ENCODE results near the gene GUCA1C. TPM values are rescaled to one million over a fixed set of nuclear protein-coding genes. Genes with fewer than 3 reads are reported as not detected.

GUCA1C gene
- total RNA-seq, 1 experiment from 2014 or later: not detected

DNA sequence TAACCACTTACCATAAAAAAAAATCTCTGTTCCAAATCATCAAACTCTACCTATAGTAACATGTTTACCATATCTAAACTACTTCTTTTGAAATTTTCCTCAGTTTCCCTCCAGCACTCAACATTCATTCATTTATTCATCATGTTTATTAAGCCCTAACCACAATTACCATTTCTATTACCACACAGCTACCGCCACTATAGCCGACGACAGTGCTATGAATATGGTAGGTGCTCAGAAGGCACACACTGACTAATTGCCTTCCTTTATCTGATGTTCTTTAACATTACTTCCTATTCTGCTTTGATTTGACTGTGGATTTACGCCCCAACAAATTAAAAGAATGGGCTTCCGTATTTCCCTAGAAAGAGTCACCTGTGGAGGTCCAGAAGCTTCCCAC, 43.9 kb downstream of the GUCA1C start:
- DNase-seq (ENCODE audit: low read depth): no peak

DNA sequence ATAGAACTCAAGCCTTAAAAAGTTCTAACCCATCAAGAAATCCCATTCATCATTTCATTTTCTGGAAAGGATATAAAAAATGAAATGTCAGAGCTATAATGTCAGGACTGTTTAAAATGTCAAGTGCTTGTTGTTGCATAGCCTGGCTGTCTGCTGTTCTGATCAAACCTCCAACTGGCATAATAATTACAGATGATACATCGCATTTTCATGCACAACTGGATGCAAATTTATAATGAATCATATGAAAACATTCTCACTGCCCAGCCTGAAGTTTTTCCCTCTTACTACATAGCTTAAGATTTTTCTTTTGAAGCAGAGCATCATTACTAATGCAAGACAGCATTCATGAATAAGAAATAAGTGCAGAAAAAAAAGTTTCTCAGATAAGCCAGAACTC, 46.5 kb downstream of the GUCA1C start:
- no peak for DNase-seq (ENCODE audit: low read depth)

DNA sequence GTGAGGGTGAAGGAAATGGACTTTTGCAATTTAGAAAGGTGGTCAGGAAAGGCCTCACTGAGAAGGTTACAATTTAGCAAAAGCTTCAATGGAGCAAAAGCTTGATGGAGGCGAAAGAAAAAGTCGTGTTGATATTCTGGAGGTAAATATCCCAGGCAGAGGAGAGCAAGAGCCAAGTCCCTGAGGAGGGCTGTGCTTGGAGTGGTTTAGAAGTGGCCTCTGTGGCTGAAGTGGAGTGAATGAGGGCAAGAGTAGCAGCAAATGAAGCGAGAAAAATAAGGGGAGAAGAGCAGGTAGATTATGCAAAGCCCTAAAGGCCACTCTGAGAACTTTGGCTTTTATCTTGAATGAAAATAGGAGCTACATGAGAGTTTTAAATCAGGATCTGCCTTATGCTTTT, 54.1 kb downstream of the GUCA1C start:
- DNase-seq (ENCODE audit: low read depth): no peak

DNA sequence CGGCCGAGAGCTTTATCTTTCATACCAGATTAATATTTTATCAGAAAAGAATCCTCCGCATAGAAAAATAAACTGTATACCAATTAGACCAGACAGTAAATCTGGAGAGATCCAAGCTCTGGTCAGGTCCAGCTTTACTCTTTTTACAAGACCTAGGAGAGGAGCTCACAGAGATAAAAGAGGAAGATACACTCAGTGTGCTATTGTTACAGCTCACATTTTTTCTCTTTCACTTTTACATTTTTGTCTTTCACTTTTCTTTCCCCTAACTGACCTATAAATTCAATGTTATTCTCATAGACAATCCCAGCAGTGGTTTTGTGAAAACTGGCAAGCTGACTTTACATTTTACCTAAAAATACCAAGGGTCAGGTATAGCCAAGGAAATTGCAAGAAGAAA, 55.8 kb downstream of the GUCA1C start:
- DNase-seq (ENCODE audit: low read depth): no peak

DNA sequence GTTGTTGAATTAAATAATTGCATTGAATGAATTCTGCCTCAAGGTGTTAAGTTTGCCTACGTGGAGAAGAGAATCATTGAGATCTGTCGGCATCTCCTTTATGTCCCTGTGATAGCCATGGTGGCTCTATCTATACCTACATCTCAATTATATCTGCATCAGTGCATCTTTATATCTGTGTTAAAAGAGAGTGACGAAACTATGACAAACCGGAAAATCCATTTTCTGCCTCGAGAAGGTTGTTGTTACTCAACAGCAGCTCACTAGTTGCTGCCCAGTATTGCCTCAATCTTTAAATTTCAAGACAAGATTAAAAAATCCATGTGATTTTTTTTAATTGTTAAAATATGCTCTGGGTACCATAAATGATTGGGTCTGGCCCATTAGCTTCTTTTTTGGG, 58.7 kb downstream of the GUCA1C start:
- DNase-seq (ENCODE audit: low read depth): no peak

DNA sequence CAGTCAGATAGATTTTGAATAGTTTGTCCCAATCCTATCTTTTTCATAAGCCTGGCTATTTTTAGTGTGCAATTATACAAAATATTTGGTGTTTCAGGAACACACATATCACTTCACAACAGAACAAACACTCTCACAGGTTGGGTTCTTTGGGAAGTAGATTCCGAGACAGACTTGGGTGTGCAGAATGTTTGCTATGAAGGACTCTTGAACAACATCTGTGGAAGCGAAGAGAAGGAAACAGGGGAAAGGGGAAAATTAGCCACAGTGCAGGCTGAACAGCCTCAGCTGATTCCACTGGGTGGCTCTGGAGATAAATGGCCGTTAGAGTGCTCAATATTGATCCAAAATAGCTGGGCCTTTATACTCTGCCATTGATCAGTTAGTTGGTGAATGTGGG, 61.8 kb downstream of the GUCA1C start:
- no peak for DNase-seq (ENCODE audit: low read depth)

DNA sequence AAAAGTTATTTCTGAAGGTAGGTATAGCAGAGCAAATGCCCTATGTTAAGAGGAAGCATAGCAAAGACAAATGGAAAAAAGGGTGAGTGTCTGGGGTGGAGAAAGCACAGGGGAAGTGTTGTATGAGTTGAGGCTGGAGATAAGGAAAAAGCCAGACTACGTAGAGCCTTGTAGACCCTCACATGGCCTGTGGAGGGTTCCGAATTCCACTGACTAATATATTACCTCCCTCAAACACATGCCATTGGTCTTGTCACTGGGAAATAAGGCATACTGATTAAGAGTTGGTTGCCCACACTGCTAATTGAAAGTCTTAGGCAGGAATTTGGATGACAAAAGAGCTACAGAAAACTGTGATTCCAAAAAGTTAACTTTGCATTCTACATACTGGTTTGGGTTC, 65.9 kb downstream of the GUCA1C start:
- no peak for DNase-seq (ENCODE audit: low read depth)

DNA sequence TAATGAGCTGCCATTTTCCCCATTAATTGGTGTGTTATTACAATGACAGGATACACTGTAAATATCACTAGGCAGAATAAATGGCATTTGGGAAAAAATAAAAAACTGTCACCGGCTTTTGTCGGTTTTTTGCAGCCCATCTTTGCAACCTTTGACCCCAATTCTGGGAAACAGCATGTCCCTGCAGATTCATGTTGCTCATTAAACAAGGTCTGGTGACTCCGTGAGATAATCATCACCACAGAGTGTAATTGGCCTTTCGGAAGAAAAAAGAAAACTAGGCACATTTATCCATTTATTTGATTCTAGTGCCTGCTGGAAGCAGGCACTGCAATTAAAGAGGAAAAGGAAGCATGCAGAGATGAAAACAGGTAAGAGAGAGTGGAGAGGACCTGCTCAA, 66.6 kb downstream of the GUCA1C start:
- no peak for DNase-seq (ENCODE audit: low read depth)

DNA sequence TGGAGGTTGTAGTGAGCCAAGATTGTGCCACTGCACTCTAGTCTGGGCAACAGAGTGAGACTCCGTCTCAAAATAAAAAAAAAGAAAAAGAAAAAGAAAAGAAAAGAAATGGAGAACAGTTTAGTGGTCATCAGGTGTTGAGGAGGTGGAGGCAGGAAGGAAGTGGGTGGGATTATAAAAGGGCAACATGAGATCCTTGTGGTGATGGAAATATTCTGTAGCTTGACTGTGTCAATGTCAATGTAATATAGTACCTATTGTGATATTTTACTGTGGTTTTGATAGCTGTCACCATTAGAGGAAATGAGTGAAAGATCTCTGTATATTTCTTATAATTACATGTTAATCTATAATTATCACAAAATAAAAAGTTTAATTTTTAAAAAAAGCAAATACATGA, 70.3 kb downstream of the GUCA1C start:
- DNase-seq (ENCODE audit: low read depth): no peak

DNA sequence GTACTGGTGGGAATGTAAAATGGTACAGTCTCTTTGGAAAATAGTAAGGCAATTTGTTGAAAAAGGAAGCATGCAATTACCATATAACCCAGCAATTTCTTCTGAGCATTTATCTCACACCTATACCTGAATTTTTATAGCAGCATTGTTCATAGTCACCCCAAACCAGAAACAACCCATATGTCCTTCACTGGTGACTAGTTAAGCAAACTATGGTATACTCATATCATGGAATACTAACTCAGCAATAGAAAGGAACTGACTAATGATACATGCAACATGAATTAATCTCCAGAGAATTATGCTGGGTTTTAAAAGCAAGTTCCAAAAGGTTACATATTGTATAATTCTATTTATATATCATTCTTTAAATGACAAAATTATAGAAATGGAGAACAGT, 70.9 kb downstream of the GUCA1C start:
- DNase-seq (ENCODE audit: low read depth): no peak

DNA sequence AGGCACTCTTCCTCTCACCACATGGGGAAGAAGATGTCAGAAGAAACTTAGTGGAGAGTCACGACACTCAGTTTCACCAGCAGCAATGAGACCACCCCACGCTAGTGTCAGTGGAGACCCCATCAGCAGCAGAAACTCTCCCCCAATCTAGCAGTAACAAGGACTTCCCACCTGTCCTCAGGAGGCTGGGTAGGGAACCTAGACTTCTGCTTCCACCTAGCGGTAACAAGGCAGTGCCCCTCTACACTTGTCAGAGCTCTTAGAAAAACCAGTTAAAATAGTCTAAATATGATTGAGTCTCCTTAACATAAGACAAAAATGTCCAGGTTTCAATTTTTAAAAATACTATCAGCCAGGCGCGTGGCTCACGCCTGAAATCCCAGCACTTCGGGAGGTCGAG, 73.8 kb downstream of the GUCA1C start:
- no peak for DNase-seq (ENCODE audit: low read depth)

DNA sequence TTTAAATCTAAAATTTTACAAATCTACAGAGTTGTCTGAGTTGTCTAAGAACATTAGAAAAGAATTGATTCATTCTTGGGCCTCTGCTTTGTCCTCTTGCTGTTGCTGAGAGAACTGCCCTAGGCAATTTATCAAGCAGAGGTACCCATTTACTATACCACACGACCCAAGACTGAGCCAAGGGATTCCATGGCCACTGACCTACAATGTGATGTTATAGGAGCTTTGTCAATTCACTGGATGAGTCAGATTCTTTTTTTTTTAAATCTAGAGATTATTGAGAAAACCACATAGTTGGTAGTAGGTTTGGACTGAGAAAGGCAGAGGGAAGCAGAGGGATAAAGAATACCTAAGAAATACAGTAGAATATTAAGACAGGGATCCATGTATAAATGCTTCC, 75.8 kb downstream of the GUCA1C start:
- DNase-seq (ENCODE audit: low read depth): no peak

DNA sequence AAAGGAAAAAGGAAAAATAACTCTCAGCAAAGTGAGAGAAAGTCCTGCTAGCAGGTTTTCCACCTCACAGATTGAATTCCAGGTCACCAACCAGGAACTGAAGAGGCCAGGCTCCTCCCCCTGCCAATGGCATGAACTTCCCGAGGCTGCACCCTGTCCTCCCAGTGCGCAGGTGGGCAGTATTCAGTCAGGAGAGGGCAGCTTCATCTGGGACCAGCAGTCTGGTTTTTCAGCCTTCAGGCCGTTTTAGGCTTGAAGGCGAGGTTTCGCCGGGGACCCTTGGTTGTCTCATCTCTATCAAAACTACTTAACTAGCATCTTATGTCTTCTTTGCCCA, 89.9 kb downstream of the GUCA1C start:
- no peak for DNase-seq (ENCODE audit: low read depth)

DNA sequence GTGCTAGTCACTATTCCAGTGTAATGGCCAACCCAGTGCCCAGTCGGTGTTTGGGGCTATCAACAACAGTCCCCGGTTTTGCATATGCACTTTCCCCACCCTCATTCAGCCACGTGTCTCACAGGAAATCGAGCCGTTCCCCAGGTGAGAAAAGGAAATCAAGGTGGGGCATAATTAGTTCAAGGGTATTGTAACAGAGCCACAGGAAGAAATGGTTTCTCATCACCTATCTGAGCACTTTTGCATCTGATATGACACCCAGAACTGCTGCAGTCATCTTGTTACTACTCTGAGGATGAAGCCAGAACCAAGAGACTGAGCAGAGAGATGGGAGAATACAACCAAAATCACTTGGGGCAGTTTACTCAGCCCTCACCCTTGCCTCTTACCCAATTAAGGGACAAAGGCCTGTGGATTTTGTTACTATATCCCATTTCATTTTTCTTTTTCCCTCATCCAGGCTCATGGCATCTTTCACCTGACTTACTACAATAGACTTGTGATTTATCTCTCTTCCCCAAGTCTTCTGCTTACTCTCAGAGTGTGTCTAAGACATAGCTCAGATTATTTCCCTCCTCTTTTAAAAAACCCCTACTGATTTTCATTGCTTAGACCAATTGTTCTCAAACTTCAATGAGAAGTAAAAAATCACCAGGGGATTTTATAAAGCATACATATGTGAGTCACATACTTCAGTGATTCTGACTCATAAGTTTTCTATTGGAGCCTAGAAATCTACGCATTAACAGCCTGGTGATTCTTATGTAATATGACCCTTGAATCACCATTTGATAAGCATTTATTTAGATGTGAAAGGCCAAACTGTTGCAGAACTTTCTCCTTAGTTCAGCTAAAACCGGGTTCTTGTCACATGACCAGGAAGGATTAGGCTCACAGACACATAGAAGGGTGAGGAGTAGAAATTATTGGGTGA, 90.5 kb downstream of the GUCA1C start:
- DNase-seq (ENCODE audit: low read depth): peak; percentile 26

DNA sequence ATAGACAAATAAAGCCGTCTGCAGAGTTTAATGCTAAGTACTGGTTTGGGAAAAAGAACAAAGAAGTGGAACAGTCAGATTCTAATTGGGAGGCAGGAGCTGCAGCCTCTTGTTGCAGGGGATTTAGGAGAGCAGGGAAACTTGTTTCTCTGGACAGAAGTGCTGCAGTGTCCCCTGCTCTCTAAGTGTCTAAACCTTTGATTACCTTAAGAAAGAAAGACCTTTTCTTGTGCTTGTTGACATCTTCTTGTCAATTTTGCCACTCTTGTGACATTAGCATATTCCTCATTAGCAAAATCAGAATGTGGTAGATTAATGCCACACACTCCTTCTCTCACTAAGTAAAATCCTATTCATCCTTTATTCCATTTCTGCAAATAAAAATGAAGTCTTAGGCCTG, 92.3 kb downstream of the GUCA1C start:
- no peak for DNase-seq (ENCODE audit: low read depth)

Other genes with a start within 250 kb of the GUCA1C start
- not detected in 2 replicates for gene RETNLB, start 196.5 kb downstream of the GUCA1C start, total RNA-seq (2014; rRNA removed)
- not detected in 2 replicates for gene TRAT1, start 131.1 kb downstream of the GUCA1C start, total RNA-seq (2014; rRNA removed)
- not detected in 2 replicates for gene MORC1, start 164.3 kb upstream of the GUCA1C start, total RNA-seq (2014; rRNA removed)
- gene C3orf85, start 182.8 kb upstream of the GUCA1C start, total RNA-seq (2014; rRNA removed): not detected in 2 replicates